ENCODE measurements around the gene CDH16.

CDH16 gene

DNA sequence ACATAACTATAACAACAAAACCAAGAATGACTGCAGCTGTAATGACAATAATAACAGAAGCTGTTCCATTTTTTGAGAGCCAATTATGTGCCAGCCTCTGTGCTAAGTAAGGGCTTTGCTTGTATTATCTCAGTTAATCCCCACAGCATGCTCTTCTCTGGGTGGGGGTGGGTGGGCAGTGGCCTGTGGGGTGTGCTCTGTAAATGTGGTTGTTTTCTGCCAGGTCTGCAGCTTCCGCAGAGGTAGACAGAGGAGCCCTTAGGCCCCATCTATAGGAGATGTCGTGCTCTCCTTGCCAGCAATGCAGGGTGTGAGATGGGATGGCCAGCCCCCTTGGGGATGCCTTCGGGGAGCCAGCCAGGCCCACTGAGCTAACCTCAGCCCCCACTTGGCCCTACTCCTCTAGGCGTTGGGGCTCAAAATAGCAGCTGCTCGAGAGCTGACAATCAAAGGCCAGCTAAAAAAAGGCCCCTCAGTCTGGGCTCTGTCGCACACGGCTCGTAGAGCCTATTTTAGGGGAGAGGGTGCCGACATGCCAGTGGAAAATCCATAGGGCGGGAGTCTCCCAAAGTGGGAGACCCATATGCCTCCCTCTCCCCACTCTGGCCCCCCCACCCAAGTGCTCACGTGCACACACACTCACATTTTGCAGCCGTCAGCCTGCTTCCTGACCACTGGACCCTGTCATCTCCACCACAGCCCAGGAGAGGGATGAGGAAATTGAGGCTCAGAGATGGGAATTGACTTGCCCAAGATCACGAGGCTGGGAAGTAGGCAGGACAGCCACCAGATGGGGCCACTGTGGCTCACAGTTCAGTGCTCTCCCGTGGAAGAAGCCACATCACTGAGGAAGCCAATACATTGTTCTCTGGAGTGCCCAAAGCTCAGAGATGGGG is 15.8 kb downstream of the CDH16 start:
- H4K20me1 ChIP-seq (ENCODE audit: insufficient read depth, low read length) = no peaks in the 10 kb centered on the region

GRCh38 chr16:66901626-66902025 is 17.1 kb downstream of the CDH16 start:
- TF ChIP-seq EZH2phosphoT487 (IDR thresholded peaks at IDR 0.05; ENCODE audit: low read depth) (no peak), CTCF (IDR thresholded peaks at IDR 0.05; ENCODE audit: low read depth, low read length) (no peak)
- H3K79me2 ChIP-seq (ENCODE audit: low read length) = no peaks in the 10 kb centered on the region
- no peak overlapping the region for H3K27ac ChIP-seq (ENCODE audit: low read length)
- no peak overlapping the region for H3K4me2 ChIP-seq (ENCODE audit: low read length)
- no peaks in the 10 kb centered on the region for H3K4me1 ChIP-seq (ENCODE audit: low read length)
- no peak overlapping the region for H3K9ac ChIP-seq (ENCODE audit: low read length)
- H4K20me1 ChIP-seq (ENCODE audit: insufficient read depth, low read length) = no peaks in the 10 kb centered on the region
- no peaks in the 10 kb centered on the region for H3K27me3 ChIP-seq (ENCODE audit: low read depth, low read length)
- no peak overlapping the region for H2AFZ ChIP-seq (ENCODE audit: low read depth, low read length)
- no peaks in the 10 kb centered on the region for H3K36me3 ChIP-seq (replicated peaks; ENCODE audit: low read depth, low read length)
- no peaks in the 10 kb centered on the region for H3K9me3 ChIP-seq (ENCODE audit: insufficient read depth, low read length)
- no peak overlapping the region for H3K4me3 ChIP-seq (ENCODE audit: low read length)

More for the DNA sequence above, 15.8 kb downstream of the CDH16 start:
- Histone ChIP-seq H2AFZ (ENCODE audit: low read depth, low read length) (no peak overlapping the region), H3K27me3 (ENCODE audit: low read depth, low read length) (no peaks in the 10 kb centered on the region; the same call in 1 of the 2 replicates), H3K9ac (ENCODE audit: low read length) (no peak overlapping the region), H3K27ac (ENCODE audit: low read length) (no peak overlapping the region), H3K36me3 (replicated peaks; ENCODE audit: low read depth, low read length) (no peaks in the 10 kb centered on the region), H3K4me3 (ENCODE audit: low read length) (no peak overlapping the region), H3K9me3 (ENCODE audit: insufficient read depth, low read length) (no peaks in the 10 kb centered on the region), H3K4me2 (ENCODE audit: low read length) (no peak overlapping the region), H3K79me2 (ENCODE audit: low read length) (no peaks in the 10 kb centered on the region), H3K4me1 (ENCODE audit: low read length) (no peaks in the 10 kb centered on the region)
- TF ChIP-seq EZH2phosphoT487 (IDR thresholded peaks at IDR 0.05; ENCODE audit: low read depth) (no peak), CTCF (IDR thresholded peaks at IDR 0.05; ENCODE audit: low read depth, low read length) (no peak)

GRCh38 chr16:66900721-66901441 is 17.8 kb downstream of the CDH16 start:
- Histone ChIP-seq H3K4me1 (ENCODE audit: low read length) (no peaks in the 10 kb centered on the region), H3K79me2 (ENCODE audit: low read length) (no peaks in the 10 kb centered on the region), H3K36me3 (replicated peaks; ENCODE audit: low read depth, low read length) (no peaks in the 10 kb centered on the region), H2AFZ (ENCODE audit: low read depth, low read length) (no peak overlapping the region), H3K4me3 (ENCODE audit: low read length) (no peak overlapping the region), H3K4me2 (ENCODE audit: low read length) (no peak overlapping the region), H3K9ac (ENCODE audit: low read length) (no peak overlapping the region), H4K20me1 (ENCODE audit: insufficient read depth, low read length) (no peaks in the 10 kb centered on the region), H3K27me3 (ENCODE audit: low read depth, low read length) (no peaks in the 10 kb centered on the region), H3K9me3 (ENCODE audit: insufficient read depth, low read length) (no peaks in the 10 kb centered on the region), H3K27ac (ENCODE audit: low read length) (no peak overlapping the region)
- no peak for TF ChIP-seq EZH2phosphoT487 (IDR thresholded peaks at IDR 0.05; ENCODE audit: low read depth)
- no peak for TF ChIP-seq CTCF (IDR thresholded peaks at IDR 0.05; ENCODE audit: low read depth, low read length)
